HepG2 (cell line): ENCODE results near the gene SPTY2D1. TPM values are rescaled to one million over a fixed set of nuclear protein-coding genes. Genes with fewer than 3 reads are reported as not detected.

Experiments used
- ASH2L ChIP-seq: fragments of 300-600, 200-600 bp; sonication (generic); IDR thresholded peaks from 2 replicates; pipeline ENCODE4 v1.7.0; 2017; ENCODE audit warnings: low read depth, mild to moderate bottlenecking, moderate library complexity, mixed read lengths, low read length; ENCODE audit not compliant: insufficient read length
- ETV5 ChIP-seq: IDR thresholded peaks from 2 replicates; pipeline ENCODE4 v1.6.1; 2018; ENCODE audit warnings: missing biosample characterization, missing genetic modification reagents, inconsistent platforms, borderline replicate concordance
- MAF1 ChIP-seq: sonication (generic); formaldehyde crosslinking; IDR thresholded peaks from 2 replicates; pipeline ENCODE4 v1.5.0; 2020; ENCODE audit warnings: missing genetic modification reagents, borderline replicate concordance
- MTF1 ChIP-seq: sonication (generic); formaldehyde crosslinking; IDR thresholded peaks from 2 replicates; pipeline ENCODE4 v1.5.0; 2020; ENCODE audit warnings: missing genetic modification reagents
- NR2F1 ChIP-seq, 2 experiments: fragments of 450-650 bp in 1 of 2; formaldehyde crosslinking in 1 of 2; IDR thresholded peaks; 2 replicates each; pipeline versions ENCODE4 v1.5.0 to v1.6.1; 2016 to 2020; ENCODE audit warnings: mild to moderate bottlenecking in 1 of 2, missing compliant biosample characterization in 1 of 2, missing genetic modification reagents in 1 of 2, moderate library complexity in 1 of 2
- PRMT3 ChIP-seq: sonication (generic); formaldehyde crosslinking; IDR thresholded peaks from 2 replicates; pipeline ENCODE4 v1.8.1; 2022; ENCODE audit warnings: low read depth, mild to moderate bottlenecking, moderate library complexity, missing genetic modification reagents, borderline replicate concordance
- SNAPC5 ChIP-seq: sonication (generic); formaldehyde crosslinking; IDR thresholded peaks from 2 replicates; pipeline ENCODE4 v1.8.1; 2023; ENCODE audit warnings: mild to moderate bottlenecking, missing genetic modification reagents, borderline replicate concordance
- SOX13 ChIP-seq, 3 experiments: fragments of 450-650 bp in 1 of 3; sonication (generic) in 1 of 3; formaldehyde crosslinking in 1 of 3; IDR thresholded peaks in 2 of 3; conservative IDR thresholded peaks in 1 of 3; 2 replicates each; pipeline versions ENCODE4 v1.5.0 to v1.6.1; 2016 to 2020; ENCODE audit warnings: antibody characterized with exemption in 1 of 3, mild to moderate bottlenecking in 1 of 3, missing compliant biosample characterization in 1 of 3, missing genetic modification reagents in 1 of 3, moderate library complexity in 1 of 3
- ZFP37 ChIP-seq: sonication (generic); formaldehyde crosslinking; IDR thresholded peaks from 2 replicates; pipeline ENCODE4 v1.4.0; 2020; ENCODE audit warnings: missing genetic modification reagents, borderline replicate concordance
- ZNF350 ChIP-seq: sonication (generic); formaldehyde crosslinking; IDR thresholded peaks from 2 replicates; pipeline ENCODE4 v1.4.0; 2020; ENCODE audit warnings: mild to moderate bottlenecking, low read depth, missing genetic modification reagents, borderline replicate concordance
- ZNF460 ChIP-seq: sonication (generic); formaldehyde crosslinking; IDR thresholded peaks from 2 replicates; pipeline ENCODE4 v1.5.1; 2020; ENCODE audit warnings: missing genetic modification reagents, mild to moderate bottlenecking, borderline replicate concordance
- ZNF468 ChIP-seq: sonication (generic); formaldehyde crosslinking; IDR thresholded peaks from 2 replicates; pipeline ENCODE4 v1.8.0; 2022; ENCODE audit warnings: mild to moderate bottlenecking, moderate library complexity, missing genetic modification reagents
- ZSCAN31 ChIP-seq: sonication (generic); formaldehyde crosslinking; IDR thresholded peaks from 2 replicates; pipeline ENCODE4 v1.5.0; 2020; ENCODE audit warnings: low read depth, mild to moderate bottlenecking, missing genetic modification reagents
- polyA plus RNA-seq, 8 experiments: library from polyadenylated mRNA; depleted of rRNA in 3 of 8; stranded (reverse) in 7 of 8; unstranded in 1 of 8; fragments of >200 nt; fragmentation: Illumina TruSeq in 4 of 8; extraction: Trizol in 4 of 8; gene quantifications; 2 replicates each; pipeline versions ENCODE4 v1.2.1 to v1.2.3, GENCODE V29; 2011 to 2016; ENCODE audit warnings: low read depth in 4 of 8, missing spikeins in 1 of 8, mixed read lengths in 1 of 8; ENCODE audit not compliant: insufficient read depth in 1 of 8
- total RNA-seq, 5 experiments: library from RNA; depleted of rRNA; stranded (reverse); fragments of >200 nt; fragmentation: Illumina TruSeq; extraction: Trizol; gene quantifications; 2 replicates each; pipeline ENCODE4 v1.2.3, GENCODE V29; 2016; ENCODE audit warnings: low read depth in 1 of 5
- TF ChIP-seq, protein P1 (sequence below): sonication (generic); formaldehyde crosslinking; IDR thresholded peaks from 2 replicates; pipeline ENCODE4 v1.4.0; 2020; ENCODE audit warnings: missing genetic modification reagents, borderline replicate concordance
- TF ChIP-seq, protein P2 (sequence below): sonication (generic); formaldehyde crosslinking; IDR thresholded peaks from 2 replicates; pipeline ENCODE4 v1.5.0; 2020; ENCODE audit warnings: missing genetic modification reagents
- TF ChIP-seq, protein P3 (sequence below): sonication (generic); formaldehyde crosslinking; IDR thresholded peaks from 2 replicates; pipeline ENCODE4 v1.8.0; 2022; ENCODE audit warnings: mild to moderate bottlenecking, missing genetic modification reagents
- TF ChIP-seq, protein P4 (sequence below): IDR thresholded peaks from 2 replicates; pipeline ENCODE4 v1.6.1; 2016; ENCODE audit warnings: missing compliant biosample characterization, missing genetic modification reagents, borderline replicate concordance

Gene SPTY2D1
- total and polyA plus RNA-seq, 2 of the 13 experiments (the other 11 are each of a cell fraction or from before 2014, with no cell fraction given): 6.9 to 14.8 TPM

DNA sequence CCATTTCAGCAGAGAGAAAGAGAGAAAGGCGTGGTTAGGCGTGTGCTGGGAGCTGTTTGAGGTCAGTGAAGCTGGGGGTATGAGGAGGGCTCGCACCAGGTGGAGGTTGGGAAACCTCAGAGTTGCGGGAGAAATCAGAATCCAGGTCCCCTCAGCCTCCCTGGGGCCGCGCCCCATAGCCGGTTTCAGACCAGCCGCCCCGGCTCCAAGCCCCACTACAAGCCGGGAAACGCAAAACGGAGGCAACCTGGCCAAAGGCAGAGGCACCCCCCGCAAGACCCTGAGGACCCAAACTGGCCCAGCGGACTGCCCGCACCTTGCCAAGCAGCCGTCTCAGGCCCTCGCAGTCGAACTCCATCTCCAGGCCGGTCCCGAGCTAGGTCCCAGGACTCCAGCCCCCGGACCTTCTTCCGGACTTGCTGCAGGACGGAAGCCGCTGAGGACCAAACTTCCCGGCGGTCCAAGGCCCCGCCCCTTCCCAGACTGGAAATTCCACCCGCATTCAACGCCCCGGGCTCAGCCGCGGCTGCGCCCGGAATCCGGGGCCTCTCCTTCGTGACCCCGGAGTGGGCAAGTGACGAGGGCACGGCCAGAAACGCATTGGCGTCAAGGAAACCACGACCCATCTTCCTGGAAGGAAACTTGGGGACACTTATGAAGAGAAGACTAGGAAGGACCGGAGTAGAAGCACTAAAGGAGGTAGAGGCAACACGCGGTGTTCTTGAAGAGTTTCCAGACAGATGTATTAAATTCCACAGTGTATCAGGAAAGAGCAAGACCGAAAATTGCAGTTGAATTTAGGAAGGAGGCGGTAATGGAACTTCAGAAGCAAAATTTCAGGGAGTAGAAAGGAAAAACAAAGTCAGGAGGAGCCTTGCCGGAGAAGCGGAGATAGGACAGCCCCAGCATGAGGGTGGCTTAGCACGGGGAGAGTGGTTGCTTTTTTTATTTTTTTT lies 45.6 kb downstream of the SPTY2D1 start, which contains the start of gene UEVLD (continued):
- TF ChIP-seq, protein P1, sequence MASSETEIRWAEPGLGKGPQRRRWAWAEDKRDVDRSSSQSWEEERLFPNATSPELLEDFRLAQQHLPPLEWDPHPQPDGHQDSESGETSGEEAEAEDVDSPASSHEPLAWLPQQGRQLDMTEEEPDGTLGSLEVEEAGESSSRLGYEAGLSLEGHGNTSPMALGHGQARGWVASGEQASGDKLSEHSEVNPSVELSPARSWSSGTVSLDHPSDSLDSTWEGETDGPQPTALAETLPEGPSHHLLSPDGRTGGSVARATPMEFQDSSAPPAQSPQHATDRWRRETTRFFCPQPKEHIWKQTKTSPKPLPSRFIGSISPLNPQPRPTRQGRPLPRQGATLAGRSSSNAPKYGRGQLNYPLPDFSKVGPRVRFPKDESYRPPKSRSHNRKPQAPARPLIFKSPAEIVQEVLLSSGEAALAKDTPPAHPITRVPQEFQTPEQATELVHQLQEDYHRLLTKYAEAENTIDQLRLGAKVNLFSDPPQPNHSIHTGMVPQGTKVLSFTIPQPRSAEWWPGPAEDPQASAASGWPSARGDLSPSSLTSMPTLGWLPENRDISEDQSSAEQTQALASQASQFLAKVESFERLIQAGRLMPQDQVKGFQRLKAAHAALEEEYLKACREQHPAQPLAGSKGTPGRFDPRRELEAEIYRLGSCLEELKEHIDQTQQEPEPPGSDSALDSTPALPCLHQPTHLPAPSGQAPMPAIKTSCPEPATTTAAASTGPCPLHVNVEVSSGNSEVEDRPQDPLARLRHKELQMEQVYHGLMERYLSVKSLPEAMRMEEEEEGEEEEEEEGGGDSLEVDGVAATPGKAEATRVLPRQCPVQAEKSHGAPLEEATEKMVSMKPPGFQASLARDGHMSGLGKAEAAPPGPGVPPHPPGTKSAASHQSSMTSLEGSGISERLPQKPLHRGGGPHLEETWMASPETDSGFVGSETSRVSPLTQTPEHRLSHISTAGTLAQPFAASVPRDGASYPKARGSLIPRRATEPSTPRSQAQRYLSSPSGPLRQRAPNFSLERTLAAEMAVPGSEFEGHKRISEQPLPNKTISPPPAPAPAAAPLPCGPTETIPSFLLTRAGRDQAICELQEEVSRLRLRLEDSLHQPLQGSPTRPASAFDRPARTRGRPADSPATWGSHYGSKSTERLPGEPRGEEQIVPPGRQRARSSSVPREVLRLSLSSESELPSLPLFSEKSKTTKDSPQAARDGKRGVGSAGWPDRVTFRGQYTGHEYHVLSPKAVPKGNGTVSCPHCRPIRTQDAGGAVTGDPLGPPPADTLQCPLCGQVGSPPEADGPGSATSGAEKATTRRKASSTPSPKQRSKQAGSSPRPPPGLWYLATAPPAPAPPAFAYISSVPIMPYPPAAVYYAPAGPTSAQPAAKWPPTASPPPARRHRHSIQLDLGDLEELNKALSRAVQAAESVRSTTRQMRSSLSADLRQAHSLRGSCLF (CRISPR knock-in tag): peak; percentile 63; the same call in 1 of the 2 replicates
- peak; percentile 70; the same call in 1 of the 2 replicates for TF ChIP-seq MAF1 (CRISPR knock-in tag)
- TF ChIP-seq NR2F1 (CRISPR knock-in tag; IDR thresholded peaks at IDR 0.05): 0 out of 4 replicates have a peak, but pooled peaks of 1 of the 2 experiments have one; percentile 28
- TF ChIP-seq SOX13 (IDR thresholded peaks at IDR 0.05): no peak
- peak in 1 of 2 experiments; percentile 64; a peak in 1 of 4 replicates for TF ChIP-seq SOX13 (CRISPR knock-in tag; conservative IDR thresholded peaks at IDR 0.05 in 1 of 2, IDR thresholded peaks at IDR 0.05 in 1 of 2)
- TF ChIP-seq, protein P2, sequence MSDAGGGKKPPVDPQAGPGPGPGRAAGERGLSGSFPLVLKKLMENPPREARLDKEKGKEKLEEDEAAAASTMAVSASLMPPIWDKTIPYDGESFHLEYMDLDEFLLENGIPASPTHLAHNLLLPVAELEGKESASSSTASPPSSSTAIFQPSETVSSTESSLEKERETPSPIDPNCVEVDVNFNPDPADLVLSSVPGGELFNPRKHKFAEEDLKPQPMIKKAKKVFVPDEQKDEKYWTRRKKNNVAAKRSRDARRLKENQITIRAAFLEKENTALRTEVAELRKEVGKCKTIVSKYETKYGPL (CRISPR knock-in tag): 0 out of 2 replicates have a peak, but pooled peaks have one; percentile 15
- peak; percentile 93 for TF ChIP-seq ASH2L
- no peak for TF ChIP-seq SNAPC5 (CRISPR knock-in tag)
- TF ChIP-seq, protein P3, sequence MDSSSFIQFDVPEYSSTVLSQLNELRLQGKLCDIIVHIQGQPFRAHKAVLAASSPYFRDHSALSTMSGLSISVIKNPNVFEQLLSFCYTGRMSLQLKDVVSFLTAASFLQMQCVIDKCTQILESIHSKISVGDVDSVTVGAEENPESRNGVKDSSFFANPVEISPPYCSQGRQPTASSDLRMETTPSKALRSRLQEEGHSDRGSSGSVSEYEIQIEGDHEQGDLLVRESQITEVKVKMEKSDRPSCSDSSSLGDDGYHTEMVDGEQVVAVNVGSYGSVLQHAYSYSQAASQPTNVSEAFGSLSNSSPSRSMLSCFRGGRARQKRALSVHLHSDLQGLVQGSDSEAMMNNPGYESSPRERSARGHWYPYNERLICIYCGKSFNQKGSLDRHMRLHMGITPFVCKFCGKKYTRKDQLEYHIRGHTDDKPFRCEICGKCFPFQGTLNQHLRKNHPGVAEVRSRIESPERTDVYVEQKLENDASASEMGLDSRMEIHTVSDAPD: peak; percentile 28; the same call in 1 of the 2 replicates
- no peak for TF ChIP-seq PRMT3 (CRISPR knock-in tag)
- peak; percentile 74; the same call in 1 of the 2 replicates for TF ChIP-seq ZFP37 (CRISPR knock-in tag)
- TF ChIP-seq, protein P4, sequence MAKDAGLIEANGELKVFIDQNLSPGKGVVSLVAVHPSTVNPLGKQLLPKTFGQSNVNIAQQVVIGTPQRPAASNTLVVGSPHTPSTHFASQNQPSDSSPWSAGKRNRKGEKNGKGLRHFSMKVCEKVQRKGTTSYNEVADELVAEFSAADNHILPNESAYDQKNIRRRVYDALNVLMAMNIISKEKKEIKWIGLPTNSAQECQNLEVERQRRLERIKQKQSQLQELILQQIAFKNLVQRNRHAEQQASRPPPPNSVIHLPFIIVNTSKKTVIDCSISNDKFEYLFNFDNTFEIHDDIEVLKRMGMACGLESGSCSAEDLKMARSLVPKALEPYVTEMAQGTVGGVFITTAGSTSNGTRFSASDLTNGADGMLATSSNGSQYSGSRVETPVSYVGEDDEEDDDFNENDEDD: no peak
- TF ChIP-seq ZNF468 (CRISPR knock-in tag): 0 out of 2 replicates have a peak, but pooled peaks have one; percentile 48
- TF ChIP-seq ETV5: peak; percentile 89
- TF ChIP-seq ZSCAN31 (CRISPR knock-in tag): peak; percentile 59; the same call in 1 of the 2 replicates
- peak; percentile 79; the same call in 1 of the 2 replicates for TF ChIP-seq ZNF350 (CRISPR knock-in tag)
- no peak for TF ChIP-seq MTF1
- TF ChIP-seq ZNF460 (CRISPR knock-in tag): no peak
